HEK293 (cell line): ENCODE measurements around the gene THTPA.

Source experiments
- CTCF ChIA-PET: fragments of 350-600 bp; formaldehyde crosslinking; extraction: SDS; loops from one replicate; lab custom pipeline; 2021; ENCODE audit warnings: antibody characterized with exemption; lab: Yijun Ruan, JAX
- POLR2A ChIA-PET: fragments of 300-600 bp; formaldehyde crosslinking; extraction: SDS; loops from one replicate; lab custom pipeline; 2020; ENCODE audit warnings: antibody characterized with exemption, inconsistent platforms; lab: Yijun Ruan, JAX
- H3K27ac ChIP-seq: fragments of 200-500 bp; sonication (Bioruptor generic); 2 replicates; pipeline ENCODE4 v1.5.1; 2014; ENCODE audit warnings: low read depth, low read length, control low read depth, inconsistent platforms; ENCODE audit errors: extremely low read depth
- H3K36me3 ChIP-seq, 2 experiments: fragments of 200-500 bp in 1 of 2; sonication (Bioruptor generic) in 1 of 2; 1 replicate in 1 of 2; 2 replicates in 1 of 2; pipeline ENCODE4 v1.5.1; 2014 to 2017; ENCODE audit warnings: inconsistent platforms in 2 of 2, low read length in 2 of 2; ENCODE audit not compliant: control insufficient read depth in 2 of 2, insufficient read depth in 1 of 2
- H3K4me1 ChIP-seq: fragments of 200-500 bp; sonication (Bioruptor generic); 2 replicates; pipeline ENCODE4 v1.5.1; 2014; ENCODE audit warnings: mild to moderate bottlenecking, low read length, inconsistent platforms; ENCODE audit not compliant: control insufficient read depth, insufficient read depth
- H3K4me3 ChIP-seq: 2 replicates; pipeline ENCODE4 v1.5.1; 2011; ENCODE audit warnings: low read depth, mild to moderate bottlenecking, control low read depth, low read length, moderate library complexity
- H3K9me3 ChIP-seq: fragments of 200-500 bp; sonication (Bioruptor generic); 2 replicates; pipeline ENCODE4 v1.5.1; 2014; ENCODE audit warnings: low read depth, low read length, inconsistent platforms; ENCODE audit not compliant: control insufficient read depth, insufficient read depth
- GLIS1 ChIP-seq: fragments of 450-650 bp; formaldehyde crosslinking; IDR thresholded peaks from 2 replicates; pipeline ENCODE4 v1.5.1; 2016; ENCODE audit warnings: missing biosample characterization, missing genetic modification characterization
- OSR2 ChIP-seq: fragments of 450-650 bp; formaldehyde crosslinking; IDR thresholded peaks from 2 replicates; pipeline ENCODE4 v1.5.1; 2016; ENCODE audit warnings: missing biosample characterization, missing genetic modification characterization
- PRDM1 ChIP-seq: fragments of 450-650 bp; formaldehyde crosslinking; IDR thresholded peaks from 2 replicates; pipeline ENCODE4; 2016; ENCODE audit warnings: missing biosample characterization, missing genetic modification characterization
- PRDM10 ChIP-seq: fragments of 450-650 bp; formaldehyde crosslinking; IDR thresholded peaks from 2 replicates; pipeline ENCODE4 v1.5.1; 2016; ENCODE audit warnings: missing biosample characterization, missing genetic modification characterization
- SP2 ChIP-seq: fragments of 450-650 bp; formaldehyde crosslinking; IDR thresholded peaks from 2 replicates; pipeline ENCODE4 v1.5.1; 2016; ENCODE audit warnings: missing biosample characterization, missing genetic modification characterization
- SP3 ChIP-seq: fragments of 450-650 bp; formaldehyde crosslinking; IDR thresholded peaks from 2 replicates; pipeline ENCODE4 v1.5.1; 2016; ENCODE audit warnings: missing biosample characterization, missing genetic modification characterization
- ZBTB17 ChIP-seq: fragments of 450-650 bp; formaldehyde crosslinking; IDR thresholded peaks from 2 replicates; pipeline ENCODE4 v1.5.1; 2016; ENCODE audit warnings: missing biosample characterization, missing genetic modification characterization
- ZFHX2 ChIP-seq: fragments of 450-650 bp; formaldehyde crosslinking; conservative IDR thresholded peaks from 2 replicates; pipeline ENCODE4 v1.5.1; 2016; ENCODE audit warnings: missing biosample characterization, missing genetic modification characterization
- ZFP69B ChIP-seq: fragments of 450-650 bp; formaldehyde crosslinking; IDR thresholded peaks from 2 replicates; pipeline ENCODE4 v1.5.1; 2016; ENCODE audit warnings: missing biosample characterization, missing genetic modification characterization
- ZIC2 ChIP-seq: fragments of 450-650 bp; formaldehyde crosslinking; IDR thresholded peaks from 2 replicates; pipeline ENCODE4 v1.5.1; 2016; ENCODE audit warnings: missing biosample characterization, missing genetic modification characterization
- ZNF341 ChIP-seq: fragments of 450-650 bp; formaldehyde crosslinking; IDR thresholded peaks from 2 replicates; pipeline ENCODE4; 2016; ENCODE audit warnings: low read depth, missing biosample characterization, missing genetic modification characterization
- ZNF433 ChIP-seq: fragments of 450-650 bp; formaldehyde crosslinking; IDR thresholded peaks from 2 replicates; pipeline ENCODE4 v1.5.1; 2016; ENCODE audit warnings: missing biosample characterization, missing genetic modification characterization, low read depth
- ZNF513 ChIP-seq: fragments of 450-650 bp; IDR thresholded peaks from 2 replicates; pipeline ENCODE4 v1.5.1; 2018; ENCODE audit warnings: missing biosample characterization, missing genetic modification characterization
- TF ChIP-seq, protein P1 (sequence below): fragments of 450-650 bp; formaldehyde crosslinking; IDR thresholded peaks from 2 replicates; pipeline ENCODE4 v1.5.1; 2016; ENCODE audit warnings: missing biosample characterization, missing genetic modification characterization
- TF ChIP-seq, protein P2 (sequence below): fragments of 450-650 bp; formaldehyde crosslinking; IDR thresholded peaks from 2 replicates; pipeline ENCODE4 v1.5.1; 2016; ENCODE audit warnings: missing biosample characterization, missing genetic modification characterization
- TF ChIP-seq, protein P3 (sequence below): fragments of 450-650 bp; formaldehyde crosslinking; IDR thresholded peaks from 2 replicates; pipeline ENCODE4 v1.5.1; 2016; ENCODE audit warnings: missing biosample characterization, missing genetic modification characterization
- TF ChIP-seq, protein P4 (sequence below): fragments of 450-650 bp; formaldehyde crosslinking; IDR thresholded peaks from 2 replicates; pipeline ENCODE4 v1.5.1; 2017; ENCODE audit warnings: missing biosample characterization, mild to moderate bottlenecking, missing genetic modification characterization, moderate library complexity

Gene THTPA

GRCh38 chr14:23568600-23569331 is 12.7 kb downstream of the THTPA start (continued):
- TF ChIP-seq, protein P1, sequence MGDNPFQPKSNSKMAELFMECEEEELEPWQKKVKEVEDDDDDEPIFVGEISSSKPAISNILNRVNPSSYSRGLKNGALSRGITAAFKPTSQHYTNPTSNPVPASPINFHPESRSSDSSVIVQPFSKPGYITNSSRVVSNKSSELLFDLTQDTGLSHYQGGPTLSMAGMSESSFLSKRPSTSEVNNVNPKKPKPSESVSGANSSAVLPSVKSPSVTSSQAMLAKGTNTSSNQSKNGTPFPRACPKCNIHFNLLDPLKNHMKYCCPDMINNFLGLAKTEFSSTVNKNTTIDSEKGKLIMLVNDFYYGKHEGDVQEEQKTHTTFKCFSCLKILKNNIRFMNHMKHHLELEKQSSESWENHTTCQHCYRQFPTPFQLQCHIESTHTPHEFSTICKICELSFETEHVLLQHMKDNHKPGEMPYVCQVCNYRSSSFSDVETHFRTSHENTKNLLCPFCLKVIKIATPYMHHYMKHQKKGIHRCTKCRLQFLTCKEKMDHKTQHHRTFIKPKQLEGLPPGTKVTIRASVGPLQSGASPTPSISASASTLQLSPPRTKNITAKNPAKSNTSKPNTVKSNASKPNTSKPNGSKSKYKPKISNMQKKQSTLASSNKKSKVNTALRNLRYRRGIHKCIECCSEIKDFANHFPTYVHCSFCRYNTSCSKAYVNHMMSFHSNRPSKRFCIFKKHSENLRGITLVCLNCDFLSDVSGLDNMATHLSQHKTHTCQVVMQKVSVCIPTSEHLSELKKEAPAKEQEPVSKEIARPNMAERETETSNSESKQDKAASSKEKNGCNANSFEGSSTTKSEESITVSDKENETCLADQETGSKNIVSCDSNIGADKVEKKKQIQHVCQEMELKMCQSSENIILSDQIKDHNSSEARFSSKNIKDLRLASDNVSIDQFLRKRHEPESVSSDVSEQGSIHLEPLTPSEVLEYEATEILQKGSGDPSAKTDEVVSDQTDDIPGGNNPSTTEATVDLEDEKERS (tag by site-specific recombination) = no peak

GRCh38 chr14:23569443-23570151 is 13.5 kb downstream of the THTPA start:
- CTCF ChIA-PET = interaction anchor here (0.8 to 1.8 kb wide), 4 partner anchors 10 to 157 kb away, joined by 3 to 9 read pairs (median 4); no protein-coding TSS in a partner anchor
- POLR2A ChIA-PET = no interaction called here
- TF ChIP-seq ZFP69B (tag by site-specific recombination) = peak; percentile 55
- TF ChIP-seq ZBTB17 (tag by site-specific recombination) = peak; percentile 74
- no peak for TF ChIP-seq ZFHX2 (tag by site-specific recombination)
- TF ChIP-seq SP2 = peak; percentile 79
- peak; percentile 63; the same call in 1 of the 2 replicates for TF ChIP-seq OSR2 (tag by site-specific recombination)
- peak; percentile 56 for TF ChIP-seq SP3 (tag by site-specific recombination)
- peak; percentile 69 for TF ChIP-seq PRDM1 (tag by site-specific recombination)
- TF ChIP-seq GLIS1 (tag by site-specific recombination) = peak; percentile 60
- TF ChIP-seq, protein P2, sequence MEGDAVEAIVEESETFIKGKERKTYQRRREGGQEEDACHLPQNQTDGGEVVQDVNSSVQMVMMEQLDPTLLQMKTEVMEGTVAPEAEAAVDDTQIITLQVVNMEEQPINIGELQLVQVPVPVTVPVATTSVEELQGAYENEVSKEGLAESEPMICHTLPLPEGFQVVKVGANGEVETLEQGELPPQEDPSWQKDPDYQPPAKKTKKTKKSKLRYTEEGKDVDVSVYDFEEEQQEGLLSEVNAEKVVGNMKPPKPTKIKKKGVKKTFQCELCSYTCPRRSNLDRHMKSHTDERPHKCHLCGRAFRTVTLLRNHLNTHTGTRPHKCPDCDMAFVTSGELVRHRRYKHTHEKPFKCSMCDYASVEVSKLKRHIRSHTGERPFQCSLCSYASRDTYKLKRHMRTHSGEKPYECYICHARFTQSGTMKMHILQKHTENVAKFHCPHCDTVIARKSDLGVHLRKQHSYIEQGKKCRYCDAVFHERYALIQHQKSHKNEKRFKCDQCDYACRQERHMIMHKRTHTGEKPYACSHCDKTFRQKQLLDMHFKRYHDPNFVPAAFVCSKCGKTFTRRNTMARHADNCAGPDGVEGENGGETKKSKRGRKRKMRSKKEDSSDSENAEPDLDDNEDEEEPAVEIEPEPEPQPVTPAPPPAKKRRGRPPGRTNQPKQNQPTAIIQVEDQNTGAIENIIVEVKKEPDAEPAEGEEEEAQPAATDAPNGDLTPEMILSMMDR = peak; percentile 12; the same call in 1 of the 2 replicates
- TF ChIP-seq, protein P3, sequence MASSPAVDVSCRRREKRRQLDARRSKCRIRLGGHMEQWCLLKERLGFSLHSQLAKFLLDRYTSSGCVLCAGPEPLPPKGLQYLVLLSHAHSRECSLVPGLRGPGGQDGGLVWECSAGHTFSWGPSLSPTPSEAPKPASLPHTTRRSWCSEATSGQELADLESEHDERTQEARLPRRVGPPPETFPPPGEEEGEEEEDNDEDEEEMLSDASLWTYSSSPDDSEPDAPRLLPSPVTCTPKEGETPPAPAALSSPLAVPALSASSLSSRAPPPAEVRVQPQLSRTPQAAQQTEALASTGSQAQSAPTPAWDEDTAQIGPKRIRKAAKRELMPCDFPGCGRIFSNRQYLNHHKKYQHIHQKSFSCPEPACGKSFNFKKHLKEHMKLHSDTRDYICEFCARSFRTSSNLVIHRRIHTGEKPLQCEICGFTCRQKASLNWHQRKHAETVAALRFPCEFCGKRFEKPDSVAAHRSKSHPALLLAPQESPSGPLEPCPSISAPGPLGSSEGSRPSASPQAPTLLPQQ (tag by site-specific recombination) = peak; percentile 76; the same call in 1 of the 2 replicates
- TF ChIP-seq, protein P4, sequence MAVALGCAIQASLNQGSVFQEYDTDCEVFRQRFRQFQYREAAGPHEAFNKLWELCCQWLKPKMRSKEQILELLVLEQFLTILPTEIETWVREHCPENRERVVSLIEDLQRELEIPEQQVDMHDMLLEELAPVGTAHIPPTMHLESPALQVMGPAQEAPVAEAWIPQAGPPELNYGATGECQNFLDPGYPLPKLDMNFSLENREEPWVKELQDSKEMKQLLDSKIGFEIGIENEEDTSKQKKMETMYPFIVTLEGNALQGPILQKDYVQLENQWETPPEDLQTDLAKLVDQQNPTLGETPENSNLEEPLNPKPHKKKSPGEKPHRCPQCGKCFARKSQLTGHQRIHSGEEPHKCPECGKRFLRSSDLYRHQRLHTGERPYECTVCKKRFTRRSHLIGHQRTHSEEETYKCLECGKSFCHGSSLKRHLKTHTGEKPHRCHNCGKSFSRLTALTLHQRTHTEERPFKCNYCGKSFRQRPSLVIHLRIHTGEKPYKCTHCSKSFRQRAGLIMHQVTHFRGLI (tag by site-specific recombination) = no peak
- TF ChIP-seq ZNF341 (tag by site-specific recombination) = peak; percentile 82
- TF ChIP-seq ZNF433 = no peak
- no peak for TF ChIP-seq ZIC2 (tag by site-specific recombination)
- TF ChIP-seq PRDM10 (tag by site-specific recombination) = peak; percentile 83
- peak; percentile 95 for TF ChIP-seq ZNF513 (tag by site-specific recombination)
- peaks cover 0 to 18% of the 10 kb centered on the region in 2 experiments; a peak in 1 of 3 replicates for H3K36me3 ChIP-seq
- H3K27ac ChIP-seq = peak overlapping the region; percentile 70
- H3K9me3 ChIP-seq = no peaks in the 10 kb centered on the region
- H3K4me1 ChIP-seq = peaks cover 13% of the 10 kb centered on the region
- no peak overlapping the region for H3K4me3 ChIP-seq
